Endometrial microvascular endothelial cells (primary cell): ENCODE measurements around the gene ADTRP. TPM values are rescaled to one million over a fixed set of nuclear protein-coding genes. Genes with fewer than 3 reads are reported as not detected.

ENCODE experiments used
- in situ Hi-C: cut with HindIII; loops from 2 replicates; pipeline ENCODE4 v1.10.0; 2017; ENCODE audit warnings: low sequenced_read_pairs, low pct_unique_long_range_greater_than_20kb; ENCODE audit errors: inconsistent ontology term
- total RNA-seq: library from RNA; depleted of rRNA; stranded (reverse); fragments of >200 nt; gene quantifications from one replicate; pipeline ENCODE4 v1.2.3, GENCODE V29; 2015; ENCODE audit errors: inconsistent ontology term

ADTRP gene
- total RNA-seq, 1 donor from 2014 or later, result 2.1 TPM

GRCh38 chr6:11738234-11738633 is 40.4 kb downstream of the ADTRP start:
- in situ Hi-C loops, result no loop called here

GRCh38 chr6:11736601-11737000 is 42.0 kb downstream of the ADTRP start:
- in situ Hi-C loops, result no loop called here

- in situ Hi-C loops, result no loop called here
These were observed 43.6 kb downstream of the ADTRP start for GRCh38 chr6:11734861-11735613.

- in situ Hi-C loops, result no loop called here
These were observed 46.5 kb downstream of the ADTRP start for GRCh38 chr6:11732036-11732631.

GRCh38 chr6:11731423-11731822 is 47.2 kb downstream of the ADTRP start:
- in situ Hi-C loops, result no loop called here

GRCh38 chr6:11730641-11731040 is 48.0 kb downstream of the ADTRP start:
- in situ Hi-C loops, result no loop called here

GRCh38 chr6:11729076-11729475 is 49.5 kb downstream of the ADTRP start:
- in situ Hi-C loops, result no loop called here

- in situ Hi-C loops, result no loop called here
These were observed 50.3 kb downstream of the ADTRP start for GRCh38 chr6:11727998-11728961.

- in situ Hi-C loops, result no loop called here
These were observed 51.1 kb downstream of the ADTRP start for GRCh38 chr6:11727346-11727997.

- in situ Hi-C loops, result no loop called here
These were observed 54.3 kb downstream of the ADTRP start for GRCh38 chr6:11724286-11724685.

- in situ Hi-C loops, result no loop called here
These were observed 55.6 kb downstream of the ADTRP start for GRCh38 chr6:11722805-11723631.

- in situ Hi-C loops, result no loop called here
These were observed 56.4 kb downstream of the ADTRP start for GRCh38 chr6:11722220-11722619.

- in situ Hi-C loops, result no loop called here
These were observed 60.1 kb downstream of the ADTRP start for GRCh38 chr6:11718463-11718862.

- in situ Hi-C loops, result no loop called here
These were observed 60.6 kb downstream of the ADTRP start for GRCh38 chr6:11718031-11718430.

GRCh38 chr6:11714798-11715285 is 63.8 kb downstream of the ADTRP start:
- in situ Hi-C loops, result no loop called here

GRCh38 chr6:11714116-11714797 is 64.3 kb downstream of the ADTRP start:
- in situ Hi-C loops, result no loop called here

GRCh38 chr6:11712760-11713159 is 65.8 kb downstream of the ADTRP start:
- in situ Hi-C loops, result no loop called here
